Measurements from ENCODE around the gene FAM222B. TPM values are rescaled to one million over a fixed set of nuclear protein-coding genes. Genes with fewer than 3 reads are reported as not detected.

The FAM222B gene
- total RNA-seq, 6 donors from 2014 or later: 16.8 to 23.1 (median 20.1) TPM

DNA sequence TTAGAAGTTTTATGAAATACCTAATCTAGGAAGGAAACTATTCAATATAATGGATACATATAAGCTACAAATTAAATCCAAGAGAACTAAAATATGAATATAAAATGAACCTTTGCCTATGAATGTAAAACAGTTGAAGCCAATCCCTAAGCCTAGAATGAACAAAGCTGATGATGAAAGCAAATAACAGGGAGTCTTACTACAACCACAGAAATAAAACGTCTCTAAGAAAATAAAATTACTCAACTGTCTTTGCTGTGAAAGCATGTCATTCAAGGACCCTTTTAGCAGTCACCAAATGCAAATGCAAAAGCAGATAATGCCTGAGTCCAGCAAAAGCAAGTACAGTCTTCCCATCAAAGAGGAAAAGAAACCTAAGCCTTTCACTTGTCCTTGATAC is 23.0 kb downstream of the FAM222B start:
- Histone ChIP-seq H3K36me3 (no peaks in the 10 kb centered on the region), H3K27me3 (no peaks in the 10 kb centered on the region), H3K9me3 (no peaks in the 10 kb centered on the region), H3K4me3 (no peak overlapping the region), H3K27ac (no peak overlapping the region), H3K4me1 (no peaks in the 10 kb centered on the region)
- TF ChIP-seq POLR2A (IDR thresholded peaks at IDR 0.05): no peak
- WGBS, 2 donors: 45 to 53% methylated on average over 1 of the region's 1 CpG
- no peak for DNase-seq
- no peak for ATAC-seq (ENCODE audit: low FRiP score in 2 of 2)

DNA sequence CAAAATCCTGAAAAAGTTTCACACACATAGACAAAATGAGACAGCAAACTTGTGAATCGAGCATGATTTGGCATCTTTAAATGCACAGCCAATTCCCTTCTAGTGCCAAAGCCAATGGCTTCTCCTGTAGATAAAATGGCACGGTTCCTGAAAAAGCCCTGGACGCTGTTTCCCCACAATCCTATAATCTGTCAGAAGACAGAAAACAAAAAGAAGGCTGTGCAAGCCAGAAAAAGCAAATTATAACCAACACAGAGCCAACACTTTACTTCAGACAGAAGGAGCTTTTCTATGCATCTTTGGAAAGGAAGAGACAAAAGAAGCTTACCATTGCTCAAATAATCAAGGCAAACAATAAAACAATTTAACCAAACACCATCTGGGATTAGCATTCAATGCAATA is 23.8 kb downstream of the FAM222B start:
- WGBS, 2 donors: 75 to 82% methylated on average over 3 of the region's 3 CpGs

DNA sequence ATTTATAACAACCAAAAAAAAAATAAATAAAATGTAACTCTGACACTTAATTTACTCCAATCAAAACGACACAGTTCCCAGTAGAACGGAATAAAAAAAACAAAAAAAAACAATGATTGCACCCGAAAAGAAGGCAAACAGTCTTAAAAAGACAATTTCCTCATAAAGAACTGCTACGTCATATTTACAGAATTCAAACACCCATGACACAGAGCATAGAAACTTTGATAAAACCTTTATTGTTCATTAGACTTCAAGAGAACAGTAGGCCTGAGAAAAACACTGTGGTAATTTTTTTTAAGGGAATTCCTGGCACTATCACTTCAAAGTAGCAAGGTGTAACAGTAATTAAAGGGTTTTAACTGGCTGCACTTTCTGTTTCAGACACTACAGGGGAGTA is 26.1 kb downstream of the FAM222B start:
- no peaks in the 10 kb centered on the region for H3K9me3 ChIP-seq
- peaks cover 1 to 12% (median 5%) of the 10 kb centered on the region in 4 donors for H3K4me1 ChIP-seq
- ATAC-seq (ENCODE audit: low FRiP score in 2 of 2): no peak
- TF ChIP-seq, protein P1, sequence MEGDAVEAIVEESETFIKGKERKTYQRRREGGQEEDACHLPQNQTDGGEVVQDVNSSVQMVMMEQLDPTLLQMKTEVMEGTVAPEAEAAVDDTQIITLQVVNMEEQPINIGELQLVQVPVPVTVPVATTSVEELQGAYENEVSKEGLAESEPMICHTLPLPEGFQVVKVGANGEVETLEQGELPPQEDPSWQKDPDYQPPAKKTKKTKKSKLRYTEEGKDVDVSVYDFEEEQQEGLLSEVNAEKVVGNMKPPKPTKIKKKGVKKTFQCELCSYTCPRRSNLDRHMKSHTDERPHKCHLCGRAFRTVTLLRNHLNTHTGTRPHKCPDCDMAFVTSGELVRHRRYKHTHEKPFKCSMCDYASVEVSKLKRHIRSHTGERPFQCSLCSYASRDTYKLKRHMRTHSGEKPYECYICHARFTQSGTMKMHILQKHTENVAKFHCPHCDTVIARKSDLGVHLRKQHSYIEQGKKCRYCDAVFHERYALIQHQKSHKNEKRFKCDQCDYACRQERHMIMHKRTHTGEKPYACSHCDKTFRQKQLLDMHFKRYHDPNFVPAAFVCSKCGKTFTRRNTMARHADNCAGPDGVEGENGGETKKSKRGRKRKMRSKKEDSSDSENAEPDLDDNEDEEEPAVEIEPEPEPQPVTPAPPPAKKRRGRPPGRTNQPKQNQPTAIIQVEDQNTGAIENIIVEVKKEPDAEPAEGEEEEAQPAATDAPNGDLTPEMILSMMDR (IDR thresholded peaks at IDR 0.05): no peak
- TF ChIP-seq POLR2AphosphoS5 (IDR thresholded peaks at IDR 0.05) (no peak), POLR2A (IDR thresholded peaks at IDR 0.05) (no peak), EP300 (IDR thresholded peaks at IDR 0.05) (no peak)
- no peak overlapping the region for H3K4me3 ChIP-seq
- DNase-seq: no peak
- H3K27me3 ChIP-seq: no peaks in the 10 kb centered on the region
- 80 to 83% methylated on average over 4 of the region's 4 CpGs for WGBS, 2 donors
- H3K27ac ChIP-seq: no peak overlapping the region
- no peaks in the 10 kb centered on the region for H3K36me3 ChIP-seq

More for the DNA sequence above, 23.8 kb downstream of the FAM222B start:
- H3K4me1 ChIP-seq: no peaks in the 10 kb centered on the region
- no peaks in the 10 kb centered on the region for H3K36me3 ChIP-seq
- TF ChIP-seq EP300 (IDR thresholded peaks at IDR 0.05) (no peak), POLR2A (IDR thresholded peaks at IDR 0.05) (no peak), POLR2AphosphoS5 (IDR thresholded peaks at IDR 0.05) (no peak)
- TF ChIP-seq, protein P1 (IDR thresholded peaks at IDR 0.05): no peak
- no peaks in the 10 kb centered on the region for H3K9me3 ChIP-seq
- no peak for ATAC-seq (ENCODE audit: low FRiP score in 2 of 2)
- H3K4me3 ChIP-seq: no peak overlapping the region
- H3K27me3 ChIP-seq: no peaks in the 10 kb centered on the region
- no peak overlapping the region for H3K27ac ChIP-seq
- no peak for DNase-seq

DNA sequence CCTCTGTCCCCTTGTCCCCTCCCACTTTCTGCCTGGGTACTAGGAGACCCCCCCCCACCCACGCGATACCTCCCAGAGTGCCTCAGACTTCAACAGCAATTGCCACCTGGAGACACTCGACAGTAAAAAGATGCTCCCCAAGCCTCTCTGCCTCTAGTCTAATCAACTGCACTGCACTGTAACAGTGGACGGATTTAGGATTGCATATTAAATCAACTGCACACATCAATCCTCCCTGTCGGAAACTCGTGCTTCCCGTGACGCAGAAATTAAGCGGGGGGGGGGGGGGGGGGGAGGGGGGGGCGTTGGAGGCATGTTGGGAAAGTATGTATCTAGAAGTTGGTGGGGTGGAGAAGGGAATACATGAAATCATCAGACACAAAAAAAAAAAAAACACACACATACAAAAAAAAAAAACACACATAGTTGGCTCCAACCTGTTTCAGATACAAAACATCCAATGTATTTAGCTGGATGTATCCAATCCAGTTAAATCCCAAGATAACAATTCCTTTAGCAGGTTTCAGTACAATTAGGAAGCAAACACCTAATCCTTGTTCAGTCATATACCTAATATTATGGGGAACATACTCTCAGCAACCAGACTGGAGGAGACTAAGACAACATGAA is 29.7 kb downstream of the FAM222B start:
- Histone ChIP-seq H3K9me3 (no peaks in the 10 kb centered on the region), H3K4me1 (peaks cover 16 to 44% (median 25%) of the 10 kb centered on the region in 4 donors), H3K27me3 (no peaks in the 10 kb centered on the region), H3K27ac (peak overlapping the region; percentile 88 to 91 (median 90)), H3K36me3 (no peaks in the 10 kb centered on the region), H3K4me3 (peak overlapping the region; percentile 66 to 89 (median 80))
- 0% methylated on average over 9 of the region's 10 CpGs for WGBS, 2 donors
- ATAC-seq (ENCODE audit: low FRiP score in 2 of 2): peak; percentile 48 to 76
- no peak for DNase-seq
- TF ChIP-seq EP300 (IDR thresholded peaks at IDR 0.05): no peak
- no peak for TF ChIP-seq POLR2A (IDR thresholded peaks at IDR 0.05)
- TF ChIP-seq, protein P1 (IDR thresholded peaks at IDR 0.05): peak in 2 of 6 experiments; percentile 30 to 45
- no peak for TF ChIP-seq POLR2AphosphoS5 (IDR thresholded peaks at IDR 0.05)

DNA sequence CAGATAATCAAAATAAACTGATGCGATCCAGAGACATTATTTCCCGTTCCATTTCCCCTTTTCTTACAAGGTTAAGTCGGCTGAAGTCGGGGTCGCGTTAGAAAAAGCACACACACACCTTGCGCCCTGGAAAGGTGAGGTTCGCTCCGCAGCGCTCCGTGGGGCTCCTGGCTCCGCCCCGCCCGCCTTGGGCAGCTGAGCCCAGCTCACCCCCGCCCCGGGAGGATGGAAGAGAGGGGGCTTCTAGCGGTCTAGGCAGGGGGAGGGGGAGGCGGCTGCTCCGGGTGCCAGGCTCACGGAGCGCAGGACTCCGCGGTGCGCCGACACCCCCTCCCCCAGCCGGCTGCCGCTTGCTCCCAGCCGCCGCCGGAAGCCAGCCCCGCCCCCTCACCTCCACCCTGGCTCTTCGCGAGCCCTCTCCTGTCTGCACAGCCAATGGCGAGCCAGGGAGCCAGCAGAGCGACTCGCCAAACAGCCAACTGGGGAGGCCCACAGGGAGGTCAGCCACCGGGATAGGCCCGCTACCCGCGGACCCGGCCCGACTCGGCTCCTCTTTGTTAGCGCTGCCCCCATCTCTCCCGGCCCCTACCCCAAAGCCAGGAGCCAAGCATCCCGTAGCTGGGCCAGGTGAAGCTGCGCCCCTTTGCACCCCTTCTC is 30.4 kb downstream of the FAM222B start:
- Histone ChIP-seq H3K27ac (peak overlapping the region; percentile 88 to 91 (median 90)), H3K9me3 (no peaks in the 10 kb centered on the region), H3K4me3 (peak overlapping the region; percentile 66 to 89 (median 83)), H3K27me3 (no peaks in the 10 kb centered on the region), H3K4me1 (peaks cover 23 to 50% (median 31%) of the 10 kb centered on the region in 4 donors), H3K36me3 (no peaks in the 10 kb centered on the region)
- TF ChIP-seq, protein P1 (IDR thresholded peaks at IDR 0.05): peak in 1 of 6 experiments; percentile 11
- peak in 1 of 2 donors; percentile 44 for TF ChIP-seq POLR2AphosphoS5 (IDR thresholded peaks at IDR 0.05)
- TF ChIP-seq POLR2A (IDR thresholded peaks at IDR 0.05): peak in 1 of 4 donors; percentile 48
- TF ChIP-seq EP300 (IDR thresholded peaks at IDR 0.05): no peak
- 1% methylated on average over 8 to 32 of the region's 47 CpGs for WGBS, 2 donors
- DNase-seq (peak; percentile 98), ATAC-seq (ENCODE audit: low FRiP score in 2 of 2) (peak; percentile 100)

All from upper lobe of left lung (tissue), 6 donors.